HEK293 (cell line): ENCODE results near the gene USF1.

Experiments
- BCL11A ChIP-seq: fragments of 450-650 bp; formaldehyde crosslinking; IDR thresholded peaks from 2 replicates; pipeline ENCODE4 v1.5.1; 2016; ENCODE audit warnings: low read depth, missing biosample characterization, missing genetic modification characterization
- CTCF ChIP-seq: fragments of 450-650 bp; formaldehyde crosslinking; IDR thresholded peaks from 2 replicates; pipeline ENCODE4 v1.5.1; 2016; ENCODE audit warnings: missing biosample characterization, missing genetic modification characterization
- GLI4 ChIP-seq: fragments of 450-650 bp; formaldehyde crosslinking; IDR thresholded peaks from 2 replicates; pipeline ENCODE4 v1.5.1; 2016; ENCODE audit warnings: missing biosample characterization, missing genetic modification characterization
- PRDM4 ChIP-seq: fragments of 450-650 bp; formaldehyde crosslinking; IDR thresholded peaks from 2 replicates; pipeline ENCODE4 v1.5.1; 2017; ENCODE audit warnings: missing biosample characterization, missing genetic modification characterization
- REPIN1 ChIP-seq: fragments of 450-650 bp; formaldehyde crosslinking; IDR thresholded peaks from 2 replicates; pipeline ENCODE4 v1.5.1; 2017; ENCODE audit warnings: missing biosample characterization, missing genetic modification characterization, low read depth
- ZNF174 ChIP-seq: fragments of 450-650 bp; formaldehyde crosslinking; IDR thresholded peaks from 2 replicates; pipeline ENCODE4 v1.5.0; 2017; ENCODE audit warnings: missing biosample characterization, mild to moderate bottlenecking, missing genetic modification characterization
- ZNF514 ChIP-seq: fragments of 450-650 bp; formaldehyde crosslinking; IDR thresholded peaks from 2 replicates; pipeline ENCODE4 v1.5.1; 2016; ENCODE audit warnings: missing biosample characterization, missing genetic modification characterization

DNA sequence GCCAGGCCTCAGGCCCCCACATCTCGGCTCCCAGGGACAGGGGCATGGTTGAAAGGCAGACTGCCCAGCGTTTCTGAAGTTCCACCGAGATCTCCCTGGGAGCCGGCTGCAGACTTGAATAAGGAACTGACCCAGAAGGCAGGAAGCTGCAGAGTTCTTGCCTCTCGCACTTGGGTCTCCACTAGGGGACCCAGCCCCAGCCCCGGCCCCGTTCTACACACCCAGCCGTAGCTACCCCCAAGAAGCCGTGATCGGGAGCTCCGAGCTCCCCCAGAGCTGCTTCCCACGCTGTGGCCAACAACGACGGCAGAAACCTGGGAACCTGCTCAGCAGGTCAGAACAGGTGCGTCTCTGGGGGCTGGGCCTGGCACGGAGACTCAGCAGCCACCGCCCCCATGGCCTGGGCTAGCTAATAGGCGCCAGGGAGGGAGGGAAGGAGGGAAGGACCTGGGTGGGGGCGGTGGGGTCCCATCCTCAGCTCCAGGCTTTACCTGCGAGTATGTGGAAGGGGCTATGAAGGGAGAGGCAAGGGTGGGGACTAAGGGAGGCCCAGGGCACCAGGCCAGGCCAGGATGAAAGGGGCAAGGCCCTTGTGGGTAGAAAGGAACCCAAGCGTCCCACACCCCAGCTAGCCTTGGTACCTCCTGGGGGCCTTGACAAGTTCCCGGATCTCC, 43.6 kb upstream of the USF1 start, which contains the start of gene NECTIN4:
- no peak for TF ChIP-seq ZNF174 (tag by site-specific recombination)
- no peak for TF ChIP-seq BCL11A (tag by site-specific recombination)
- TF ChIP-seq CTCF (tag by site-specific recombination): no peak
- no peak for TF ChIP-seq ZNF514 (tag by site-specific recombination)
- TF ChIP-seq PRDM4 (tag by site-specific recombination): no peak
- no peak for TF ChIP-seq REPIN1
- no peak for TF ChIP-seq GLI4 (tag by site-specific recombination)
